ENCODE data around the gene USP3. TPM values are rescaled to one million over a fixed set of nuclear protein-coding genes. Genes with fewer than 3 reads are reported as not detected.

USP3 gene
- total RNA-seq, 4 donors from 2014 or later, result 27.3 to 52.8 (median 32.2) TPM

DNA sequence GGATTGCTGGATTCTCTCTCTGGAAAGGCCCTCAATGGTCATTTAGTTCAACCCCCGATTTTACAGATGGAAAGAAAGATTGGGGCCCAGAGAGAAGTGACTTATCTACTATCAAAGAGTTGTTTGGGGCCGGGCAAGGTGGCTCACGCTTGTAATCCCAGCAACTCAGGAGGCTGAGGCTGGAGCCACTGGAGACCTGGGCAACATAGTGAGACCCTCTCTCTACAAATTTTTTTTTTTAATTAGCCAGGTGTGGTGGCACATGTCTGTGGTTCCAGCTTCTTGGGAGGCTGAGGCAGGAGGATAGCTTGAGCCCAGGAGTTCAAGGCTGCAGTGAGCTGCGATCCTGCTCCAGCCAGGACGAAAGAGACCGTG is 5.2 kb upstream of the USP3 start:
- Histone ChIP-seq H3K27me3 (no peaks in the 10 kb centered on the region), H3K4me3 (no peak overlapping the region), H3K27ac (peak overlapping the region in 3 of 4 donors; percentile 13 to 81 (median 58)), H3K9me3 (no peaks in the 10 kb centered on the region), H3K36me3 (no peaks in the 10 kb centered on the region), H3K4me1 (peaks cover 9 to 66% (median 30%) of the 10 kb centered on the region in 3 donors)
- intact Hi-C loops (cut with DNase I), result no loop called here
- TF ChIP-seq POLR2A (IDR thresholded peaks at IDR 0.05), result no peak
- TF ChIP-seq, protein P1, sequence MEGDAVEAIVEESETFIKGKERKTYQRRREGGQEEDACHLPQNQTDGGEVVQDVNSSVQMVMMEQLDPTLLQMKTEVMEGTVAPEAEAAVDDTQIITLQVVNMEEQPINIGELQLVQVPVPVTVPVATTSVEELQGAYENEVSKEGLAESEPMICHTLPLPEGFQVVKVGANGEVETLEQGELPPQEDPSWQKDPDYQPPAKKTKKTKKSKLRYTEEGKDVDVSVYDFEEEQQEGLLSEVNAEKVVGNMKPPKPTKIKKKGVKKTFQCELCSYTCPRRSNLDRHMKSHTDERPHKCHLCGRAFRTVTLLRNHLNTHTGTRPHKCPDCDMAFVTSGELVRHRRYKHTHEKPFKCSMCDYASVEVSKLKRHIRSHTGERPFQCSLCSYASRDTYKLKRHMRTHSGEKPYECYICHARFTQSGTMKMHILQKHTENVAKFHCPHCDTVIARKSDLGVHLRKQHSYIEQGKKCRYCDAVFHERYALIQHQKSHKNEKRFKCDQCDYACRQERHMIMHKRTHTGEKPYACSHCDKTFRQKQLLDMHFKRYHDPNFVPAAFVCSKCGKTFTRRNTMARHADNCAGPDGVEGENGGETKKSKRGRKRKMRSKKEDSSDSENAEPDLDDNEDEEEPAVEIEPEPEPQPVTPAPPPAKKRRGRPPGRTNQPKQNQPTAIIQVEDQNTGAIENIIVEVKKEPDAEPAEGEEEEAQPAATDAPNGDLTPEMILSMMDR (IDR thresholded peaks at IDR 0.05), result no peak
- WGBS, 2 donors, result 88 to 96% methylated on average over 4 to 6 of the region's 6 CpGs
- DNase-seq, result no peak

DNA sequence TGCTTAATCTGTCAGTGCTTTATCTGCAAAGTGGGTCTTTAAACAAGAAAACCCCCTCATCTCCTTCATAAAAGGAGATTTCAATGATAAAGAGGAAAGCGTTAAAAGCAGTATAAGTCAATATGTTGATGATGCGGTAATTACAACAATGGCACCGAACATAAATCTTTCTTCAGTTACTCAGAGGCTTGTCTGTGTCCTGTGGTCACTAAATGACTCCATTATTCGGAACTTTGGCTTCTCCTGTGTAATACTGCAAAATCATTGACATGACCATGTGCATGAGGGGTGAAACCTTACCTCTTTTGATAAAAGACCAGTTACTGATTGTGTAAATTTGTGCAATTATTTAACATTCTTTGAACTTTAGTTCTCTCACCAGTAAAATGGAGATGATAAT is 4.8 kb upstream of the USP3 start:
- TF ChIP-seq, protein P1 (IDR thresholded peaks at IDR 0.05), result no peak
- TF ChIP-seq POLR2A (IDR thresholded peaks at IDR 0.05), result no peak
- intact Hi-C loops (cut with DNase I), result loop anchor here (10.0 kb wide), 1 partner anchor 95 kb away; the partner anchor contains the start of gene FBXL22
- WGBS, 2 donors, result 92% methylated on average over 4 of the region's 4 CpGs
- DNase-seq, result no peak
- Histone ChIP-seq H3K9me3 (no peaks in the 10 kb centered on the region), H3K27ac (peak overlapping the region in 2 of 4 donors; percentile 30 to 58), H3K27me3 (no peaks in the 10 kb centered on the region), H3K4me1 (peaks cover 9 to 65% (median 30%) of the 10 kb centered on the region in 3 donors), H3K36me3 (no peaks in the 10 kb centered on the region), H3K4me3 (no peak overlapping the region)

DNA sequence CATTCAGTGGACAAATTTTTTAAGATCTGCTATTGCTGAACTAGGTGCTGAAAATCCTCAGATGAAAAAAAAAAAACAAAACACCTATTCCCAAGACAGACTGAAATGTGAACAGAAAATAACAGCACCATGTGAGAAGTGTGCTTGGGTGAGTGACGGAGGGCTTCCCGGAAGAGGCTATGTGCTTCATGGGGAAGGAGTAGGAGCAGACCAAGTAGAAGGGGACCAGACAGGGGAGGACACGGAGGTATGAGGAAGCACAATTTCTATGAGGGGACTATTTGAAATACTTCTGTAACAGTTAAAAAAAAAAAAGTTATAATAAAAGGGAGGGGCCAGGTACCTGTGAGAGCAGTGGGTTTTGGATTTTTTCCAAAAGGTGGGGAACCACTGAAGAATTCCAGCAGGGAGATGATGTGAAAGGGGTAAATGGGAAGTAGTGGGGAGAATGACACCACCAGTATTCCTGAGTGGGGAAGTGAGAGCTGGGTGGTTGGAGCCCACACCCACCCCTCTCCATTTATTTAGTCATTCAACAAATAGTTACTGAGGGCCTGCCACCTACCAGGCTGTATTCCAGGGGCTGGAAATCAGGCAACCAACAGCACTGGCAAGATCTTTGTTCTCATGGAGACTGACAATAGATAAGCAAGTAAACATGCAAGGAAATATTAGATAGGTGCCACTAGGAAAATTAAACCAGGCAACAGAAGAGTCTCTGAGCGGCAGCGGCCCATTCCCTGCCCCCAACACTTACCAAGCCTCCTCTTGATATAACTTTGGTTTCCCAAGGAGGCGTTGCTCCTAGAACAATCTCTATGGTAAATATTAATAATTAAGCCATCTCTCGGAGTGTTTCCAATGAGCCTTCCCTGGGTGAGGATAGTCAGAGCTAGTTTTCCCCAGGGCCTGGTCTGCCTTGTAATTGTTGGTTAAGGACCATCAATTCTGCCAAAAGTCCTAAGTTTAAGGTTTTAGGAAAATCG is 3.8 kb upstream of the USP3 start:
- no peaks in the 10 kb centered on the region for H3K27me3 ChIP-seq
- TF ChIP-seq POLR2A (IDR thresholded peaks at IDR 0.05), result no peak
- TF ChIP-seq, protein P1 (IDR thresholded peaks at IDR 0.05), result no peak
- no peak for DNase-seq
- intact Hi-C loops (cut with DNase I), result loop anchor here (10.0 kb wide), 1 partner anchor 94 kb away; the partner anchor contains the start of gene FBXL22
- peaks cover 9 to 61% (median 30%) of the 10 kb centered on the region in 3 donors for H3K4me1 ChIP-seq
- peak overlapping the region in 3 of 4 donors; percentile 23 to 53 (median 29) for H3K4me3 ChIP-seq
- H3K36me3 ChIP-seq, result no peaks in the 10 kb centered on the region
- peak overlapping the region; percentile 93 to 99 (median 98) for H3K27ac ChIP-seq
- H3K9me3 ChIP-seq, result no peaks in the 10 kb centered on the region
- 58 to 63% methylated on average over 8 of the region's 8 CpGs for WGBS, 2 donors

DNA sequence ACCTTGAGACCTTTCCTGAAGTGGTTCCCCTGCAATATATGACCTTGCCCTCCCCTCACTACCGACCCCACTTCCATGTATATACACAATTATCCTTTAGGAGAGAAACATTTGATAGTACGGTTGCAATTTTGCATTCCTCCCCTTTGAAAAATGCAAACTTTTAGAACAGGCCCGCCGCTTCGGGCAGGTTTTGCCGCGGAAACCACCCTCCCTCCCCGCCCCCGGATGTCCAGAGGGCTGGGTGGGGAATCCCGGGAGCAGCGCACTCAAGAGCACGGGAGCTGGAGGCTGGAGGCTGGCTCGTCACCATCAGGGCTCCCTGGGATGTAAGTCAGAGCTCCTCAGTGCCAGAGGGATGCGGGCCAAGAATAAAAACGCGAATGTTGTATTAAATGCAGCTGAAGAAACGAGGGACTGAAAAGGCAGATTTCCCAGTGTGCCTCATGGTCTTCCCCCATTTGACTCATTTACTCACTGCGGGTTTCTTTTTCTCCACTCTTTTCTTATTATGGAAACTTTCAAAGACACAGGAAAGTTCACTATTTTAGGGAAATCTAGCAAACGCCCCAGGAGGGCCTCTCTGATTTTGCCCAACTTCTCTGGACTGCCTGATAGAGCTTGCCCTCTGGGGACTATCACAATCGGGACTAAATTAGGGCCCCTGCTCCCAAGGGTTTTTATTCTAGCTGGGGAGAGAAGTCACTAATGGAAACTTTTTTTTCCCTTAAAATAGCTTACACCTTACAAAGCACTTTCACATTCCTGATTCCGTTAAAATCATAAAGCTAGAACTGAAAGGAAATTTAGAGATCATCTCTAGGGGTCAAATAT is 2.9 kb upstream of the USP3 start:
- no peaks in the 10 kb centered on the region for H3K36me3 ChIP-seq
- no peaks in the 10 kb centered on the region for H3K9me3 ChIP-seq
- no peaks in the 10 kb centered on the region for H3K27me3 ChIP-seq
- DNase-seq, result no peak
- no peak for TF ChIP-seq POLR2A (IDR thresholded peaks at IDR 0.05)
- TF ChIP-seq, protein P1 (IDR thresholded peaks at IDR 0.05), result no peak
- 5 to 6% methylated on average over 15 to 18 of the region's 21 CpGs for WGBS, 2 donors
- peak overlapping the region; percentile 93 to 99 (median 98) for H3K27ac ChIP-seq
- intact Hi-C loops (cut with DNase I), result loop anchor here (10.0 kb wide), 1 partner anchor 93 kb away; the partner anchor contains the start of gene FBXL22
- H3K4me1 ChIP-seq, result peaks cover 17 to 66% (median 36%) of the 10 kb centered on the region in 3 donors
- peak overlapping the region; percentile 3 to 53 (median 26) for H3K4me3 ChIP-seq

Measured in esophagus squamous epithelium (tissue), 5 donors.